T-helper 2 cell (primary cell): Measurements from ENCODE around the gene LILRA5.
"Not testable (repeated sequence)": the region's sequence is repeated elsewhere in the genome, so short reads cannot be mapped to it uniquely, and the experiment has no call there.

ENCODE experiments used
- DNase-seq, 5 experiments: peaks; one replicate each; pipeline versions ENCODE4 v3.0.0 to v3.0.0-alpha.2; 2012 to 2022

LILRA5 gene

DNA sequence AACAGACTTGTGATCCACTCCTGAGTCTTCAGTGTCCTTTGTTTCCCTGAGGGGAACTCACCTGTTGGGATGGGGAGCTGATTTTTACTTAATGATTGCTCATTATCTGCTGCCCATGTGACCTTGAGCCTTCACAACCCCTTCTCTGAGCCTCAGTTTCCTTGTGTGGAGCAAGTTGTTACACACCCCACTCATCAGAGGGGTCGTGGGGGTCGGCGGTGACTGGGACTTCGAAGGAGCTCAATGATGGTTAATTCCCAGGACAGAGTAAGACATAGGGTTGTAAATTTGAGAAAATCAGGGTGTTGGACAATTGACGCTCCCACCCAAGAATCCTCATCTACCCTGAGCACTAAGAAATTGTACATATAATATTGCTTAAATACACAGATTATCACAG, 13.5 kb downstream of the LILRA5 start:
- DNase-seq: no peak

DNA sequence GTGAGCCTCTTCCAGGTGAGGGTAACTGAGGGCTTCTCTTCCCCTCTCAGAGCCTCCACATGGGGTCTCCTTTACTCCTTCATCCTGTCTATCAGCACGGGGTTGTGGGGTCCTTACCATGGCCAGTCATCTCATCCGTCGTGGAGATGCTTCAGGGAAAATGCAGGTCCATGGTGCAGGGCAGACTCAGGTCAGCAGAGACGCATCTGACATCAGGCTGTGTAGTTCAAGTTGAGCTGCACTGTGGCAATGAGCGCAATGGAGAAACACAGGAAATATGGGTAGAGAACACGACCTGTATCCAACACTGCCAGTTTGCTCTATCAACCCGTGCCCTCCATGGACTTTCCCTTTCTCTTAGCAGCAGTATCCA, 13.9 kb downstream of the LILRA5 start:
- DNase-seq: no peak

DNA sequence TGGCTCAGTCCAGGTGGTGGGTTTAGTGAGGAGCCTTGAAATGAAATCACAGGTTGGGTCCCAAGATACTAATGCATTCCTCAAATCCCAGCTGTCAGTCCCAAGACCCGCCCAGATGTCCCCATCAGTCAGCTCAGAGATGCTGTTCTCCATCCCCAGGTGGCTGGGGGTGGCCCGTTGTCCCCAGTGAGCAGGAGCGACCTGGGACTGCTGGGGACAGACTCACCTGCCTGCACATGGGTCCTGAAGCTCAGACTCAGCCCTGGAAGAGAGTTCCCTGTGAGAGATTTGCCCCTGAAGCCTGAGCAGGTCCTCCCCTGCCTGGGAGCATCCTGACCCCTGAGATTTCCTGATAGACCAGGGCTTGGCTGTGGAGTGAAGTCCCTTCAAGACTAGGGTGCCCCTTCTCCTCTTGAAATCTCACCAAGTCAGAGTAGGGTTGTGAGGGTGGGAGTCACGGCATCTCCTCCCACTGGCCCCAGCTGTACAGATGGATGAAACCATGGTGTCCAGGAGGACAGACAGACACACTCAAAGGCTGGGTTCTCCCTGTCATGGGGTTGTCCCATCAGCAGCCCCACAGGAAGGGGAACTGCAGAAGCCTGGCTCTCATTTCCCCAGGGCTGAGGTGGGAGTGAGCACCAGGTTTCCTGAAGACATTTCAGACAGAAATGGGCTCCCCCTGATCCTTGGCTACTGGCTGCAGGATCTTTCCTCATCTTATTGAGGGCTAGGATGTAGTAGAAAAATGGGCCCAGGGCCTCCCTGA, 14.4 kb downstream of the LILRA5 start:
- no peak for DNase-seq

DNA sequence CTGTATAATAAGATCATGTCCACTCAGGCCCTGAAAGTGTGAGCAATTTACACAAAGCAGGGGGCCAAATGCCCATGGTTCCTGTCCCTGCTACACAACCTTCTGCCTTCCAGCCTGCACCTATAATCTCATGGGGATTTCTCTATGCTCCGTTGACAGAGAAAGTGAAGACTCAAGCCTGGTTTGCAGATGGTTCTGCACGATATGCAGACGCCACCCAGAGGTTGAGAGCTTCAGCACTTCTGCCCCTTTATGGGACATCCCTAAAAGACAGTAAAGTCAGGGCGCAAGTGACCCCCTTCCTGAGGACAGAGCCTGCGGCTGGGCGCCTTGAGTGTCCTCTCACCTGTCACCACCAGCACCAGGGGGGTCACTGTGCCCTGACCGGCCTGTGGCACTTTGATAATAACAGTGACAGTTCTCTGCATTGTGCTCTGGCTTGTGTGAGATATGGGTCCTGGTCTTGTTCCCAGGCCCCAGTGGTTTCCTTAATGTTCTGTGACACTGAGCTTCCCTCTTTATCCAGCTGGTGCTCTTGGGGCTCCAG, 15.1 kb downstream of the LILRA5 start:
- no peak for DNase-seq

DNA sequence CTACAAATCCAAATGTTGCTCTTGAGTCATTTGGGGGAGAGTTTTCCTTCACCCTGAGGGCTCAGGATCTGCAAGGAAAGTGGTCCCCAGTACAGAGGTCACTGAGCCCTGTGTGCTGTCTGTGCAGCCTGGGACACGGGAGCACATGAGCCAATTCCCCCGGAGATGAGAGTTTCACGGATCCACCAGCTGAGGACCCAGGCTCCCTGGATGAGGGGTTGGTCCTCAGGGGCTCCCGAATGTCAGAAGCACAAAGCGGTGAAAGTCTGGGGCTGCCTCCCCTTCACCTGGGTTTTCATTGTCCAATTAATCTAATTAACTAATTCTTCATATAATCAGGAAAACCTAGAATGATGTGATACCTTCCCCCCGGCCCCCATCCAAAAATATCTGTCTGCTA, 18.4 kb downstream of the LILRA5 start:
- DNase-seq: no peak

- DNase-seq: not testable (repeated sequence)
Observed at GRCh38 chr19:54289160-54289559, 23.8 kb downstream of the LILRA5 start.

GRCh38 chr19:54287456-54287855, 25.5 kb downstream of the LILRA5 start:
- DNase-seq: no peak

DNA sequence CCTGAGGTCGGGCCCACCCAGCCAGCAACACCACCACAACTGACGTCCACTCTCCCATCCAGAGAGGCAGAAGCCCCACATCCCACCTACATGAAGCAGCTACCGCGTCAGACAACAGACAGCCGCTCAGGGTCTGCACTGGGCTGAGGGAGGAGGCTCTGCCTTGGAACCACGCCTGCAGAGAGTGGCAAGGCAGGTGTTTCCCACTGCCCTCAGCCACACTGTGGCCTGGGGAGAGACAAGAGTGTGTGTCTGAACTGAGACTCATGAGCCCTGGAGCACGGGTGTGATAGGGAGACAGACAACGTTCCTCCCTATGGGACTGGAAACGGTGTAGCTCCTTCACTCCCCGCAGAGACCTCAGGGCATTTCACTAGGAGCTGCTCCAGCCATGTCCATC, 26.7 kb downstream of the LILRA5 start:
- DNase-seq: not testable (repeated sequence)

DNA sequence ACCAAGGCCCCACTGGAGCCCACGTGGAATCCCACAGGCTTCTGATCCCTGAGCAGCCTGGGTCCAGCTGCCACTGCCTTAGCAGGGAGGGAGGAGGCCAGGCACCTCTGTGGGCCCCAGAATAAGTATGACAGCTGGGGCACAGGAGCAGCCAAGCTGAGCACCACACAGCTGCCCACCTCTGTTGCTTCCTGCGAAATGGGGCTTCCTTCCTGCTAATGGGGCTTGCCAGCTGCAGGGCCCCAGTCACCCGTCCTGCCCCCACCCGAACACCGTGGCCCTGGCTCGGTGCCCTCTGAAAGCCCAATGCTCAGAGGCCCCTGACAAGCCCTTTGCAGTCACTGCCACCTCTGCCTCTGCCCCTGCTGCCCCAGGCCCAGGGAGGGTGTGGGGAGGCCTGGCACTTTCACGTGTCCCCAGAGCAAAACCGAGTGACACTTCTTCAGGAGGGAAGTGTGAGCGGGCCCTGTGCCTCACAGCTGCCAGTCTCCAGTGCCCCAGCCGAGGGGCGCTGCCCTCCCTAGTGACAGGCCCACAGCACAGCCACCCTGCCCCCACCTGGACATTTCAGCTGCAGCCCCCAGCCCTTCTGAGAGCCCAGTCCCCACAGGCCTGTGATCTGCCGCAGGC, 27.4 kb downstream of the LILRA5 start:
- not testable (repeated sequence) for DNase-seq

GRCh38 chr19:54282686-54283470, 30.1 kb downstream of the LILRA5 start:
- DNase-seq: no peak

DNA sequence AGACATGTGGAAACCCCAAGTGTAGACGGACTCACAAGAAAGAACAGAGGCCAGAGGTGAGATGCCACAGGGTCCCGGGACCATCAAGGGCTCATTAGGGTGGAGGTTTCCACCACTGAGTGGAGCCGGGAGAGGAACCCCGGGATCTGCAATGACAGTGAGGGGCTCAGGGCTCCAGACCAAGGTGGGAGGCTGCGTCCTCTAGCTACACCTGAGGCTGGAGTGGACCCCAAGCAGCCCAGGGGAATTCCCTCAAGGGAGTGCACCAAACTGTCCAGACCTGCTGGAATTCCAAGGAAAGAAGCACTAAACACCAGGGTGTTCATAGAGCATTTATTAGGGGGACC, 31.3 kb downstream of the LILRA5 start:
- not testable (repeated sequence) for DNase-seq

- no peak for DNase-seq
Observed at GRCh38 chr19:54281007-54281728, 31.8 kb downstream of the LILRA5 start, which contains the start of gene LILRB2. TSS of gene LILRB2 (minus strand) at chr19:54281110. CDS start at chr19:54280496, 614 bp downstream.

DNA sequence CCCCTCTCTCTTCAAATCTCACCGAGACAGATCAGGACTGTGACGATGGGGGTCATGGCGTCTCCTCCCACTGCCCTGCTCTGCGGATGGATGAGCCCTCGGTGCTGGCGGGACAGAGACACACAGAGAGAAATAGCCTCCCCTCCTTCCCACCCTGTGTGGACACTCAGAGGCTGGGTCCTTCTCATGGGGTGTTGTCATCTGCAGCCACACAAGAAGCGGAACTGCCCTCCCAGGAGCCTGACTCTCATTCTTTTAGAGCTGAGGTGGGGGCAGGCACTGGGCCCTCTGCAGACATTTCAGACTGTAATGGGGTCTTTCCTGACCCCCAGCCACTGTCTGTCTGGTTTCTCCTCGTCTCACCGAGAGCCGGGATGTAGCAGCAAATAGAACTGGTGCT, 32.5 kb downstream of the LILRA5 start:
- DNase-seq: not testable (repeated sequence)

GRCh38 chr19:54280025-54280424, 32.9 kb downstream of the LILRA5 start:
- DNase-seq: not testable (repeated sequence)

GRCh38 chr19:54279406-54279962, 33.5 kb downstream of the LILRA5 start:
- no peak for DNase-seq

DNA sequence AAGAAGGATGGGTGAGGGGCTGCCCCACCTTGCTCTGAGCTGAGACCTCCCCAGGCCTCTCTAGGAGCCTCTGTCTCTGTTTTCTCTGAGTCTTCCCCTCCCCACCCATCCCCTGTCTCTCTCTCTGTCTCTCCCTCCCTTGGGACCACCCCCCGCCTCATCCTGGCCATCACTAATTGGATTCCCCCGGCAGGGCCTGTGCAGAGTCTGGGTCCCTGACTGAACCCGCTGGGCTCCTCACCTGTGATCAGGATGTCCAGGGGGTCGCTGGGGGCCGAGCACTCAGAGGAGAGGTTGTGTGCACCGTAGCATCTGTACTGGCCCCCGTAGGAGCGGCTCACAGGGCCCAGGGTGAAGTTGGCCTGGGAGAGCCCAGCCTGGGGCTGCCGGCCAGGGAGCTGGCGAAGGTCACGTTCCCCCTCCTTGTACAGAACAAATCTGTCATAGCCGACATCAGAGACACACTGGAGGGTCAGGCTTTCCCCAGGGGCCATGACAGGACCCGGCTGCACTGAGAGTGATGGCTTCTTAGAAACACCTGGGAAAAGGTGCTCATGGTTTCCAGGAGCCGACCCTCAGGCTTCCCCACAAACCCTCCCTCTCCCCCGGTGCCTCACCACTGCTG, 34.3 kb downstream of the LILRA5 start:
- not testable (repeated sequence) for DNase-seq

- DNase-seq: not testable (repeated sequence)
Observed at GRCh38 chr19:54278056-54278455, 34.9 kb downstream of the LILRA5 start.

DNA sequence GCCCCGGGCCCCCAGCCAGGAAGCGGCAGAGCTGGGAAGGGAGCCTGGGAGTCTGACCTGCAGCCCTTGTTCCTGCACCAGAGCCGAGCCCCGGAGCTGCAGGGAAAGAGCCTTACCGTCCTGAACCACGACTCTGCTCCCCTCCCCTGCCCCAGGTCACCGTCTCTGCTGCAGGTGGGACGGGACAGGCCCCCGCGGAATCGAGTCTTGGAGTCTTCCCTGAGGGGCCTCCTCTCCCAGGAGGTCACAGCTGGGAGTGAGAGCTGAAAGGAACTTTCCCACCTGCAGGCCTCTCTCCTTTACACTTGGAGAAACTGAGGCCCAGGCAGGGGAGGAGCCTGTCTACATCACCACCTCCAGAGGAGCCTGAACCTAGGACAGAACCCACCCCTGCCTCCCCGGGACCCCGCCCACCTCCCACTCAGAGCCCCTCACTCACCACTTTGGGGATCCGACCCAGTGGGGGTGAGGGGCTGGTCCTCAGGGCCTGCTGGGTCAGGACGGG, 35.8 kb downstream of the LILRA5 start:
- DNase-seq: not testable (repeated sequence)

GRCh38 chr19:54275951-54276350, 37.0 kb downstream of the LILRA5 start:
- no peak for DNase-seq

- not testable (repeated sequence) for DNase-seq
Observed at GRCh38 chr19:54274516-54274915, 38.5 kb downstream of the LILRA5 start.

DNA sequence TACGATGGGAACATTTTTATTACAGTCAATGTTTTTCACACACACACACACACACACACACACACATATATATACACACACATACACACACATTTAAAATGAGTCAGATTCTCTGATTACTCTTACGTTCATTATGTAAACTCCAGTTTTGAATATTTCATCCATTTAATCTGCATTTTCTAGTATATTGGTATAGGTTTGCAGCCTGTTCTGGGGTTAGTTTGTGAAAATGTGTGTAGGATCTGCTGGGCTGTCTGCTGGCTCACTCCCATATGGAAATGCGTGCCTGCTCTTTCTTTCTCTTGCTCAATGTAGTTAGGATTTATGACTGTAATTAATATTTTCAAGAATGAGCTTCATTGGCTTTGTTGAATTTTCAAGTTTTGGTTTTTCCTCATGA, 39.1 kb downstream of the LILRA5 start:
- DNase-seq: no peak

DNA sequence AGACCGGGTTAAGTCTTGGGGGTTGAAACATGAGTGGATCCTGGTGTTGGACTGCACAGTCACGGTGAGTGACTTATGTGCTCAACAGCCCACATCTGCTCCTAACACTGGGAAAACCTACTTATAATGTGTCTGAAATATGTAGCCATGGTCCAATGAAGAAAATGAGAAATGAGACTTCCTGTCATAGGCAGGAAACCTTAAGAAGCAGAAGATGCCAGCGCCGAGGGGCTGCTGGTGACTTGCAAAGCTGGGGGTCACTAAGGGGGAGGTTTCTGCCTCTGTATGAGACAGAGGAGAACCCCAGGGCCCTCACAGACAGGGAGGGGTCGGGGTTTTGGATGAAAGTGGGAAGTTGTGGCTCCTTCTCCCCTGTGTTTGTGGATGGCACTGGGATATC, 40.8 kb downstream of the LILRA5 start:
- not testable (repeated sequence) for DNase-seq
